Activated T-helper 1 cell treated with Interleukin-2 at 50 U/mL for 16 hours (primary cell): ENCODE results near the gene ALK.

Source experiments
- DNase-seq: peaks from one replicate; pipeline ENCODE4 v3.0.0-alpha.2; 2020; ENCODE audit warnings: low read depth

The ALK gene

GRCh38 chr2:29155578-29155977, 765.8 kb downstream of the ALK start:
- no peak for DNase-seq

- DNase-seq: no peak
Measured at GRCh38 chr2:29154610-29155009, 766.8 kb downstream of the ALK start.

- no peak for DNase-seq
Measured at GRCh38 chr2:29147963-29148362, 773.4 kb downstream of the ALK start.

- DNase-seq: no peak
Measured at GRCh38 chr2:29146197-29146596, 775.2 kb downstream of the ALK start.

- DNase-seq: no peak
Measured at GRCh38 chr2:29143657-29144056, 777.7 kb downstream of the ALK start.
